Heart left ventricle (tissue), 16 donors: ENCODE measurements around the gene DLX2. TPM values are rescaled to one million over a fixed set of nuclear protein-coding genes. Genes with fewer than 3 reads are reported as not detected.
A peak's percentile ranks its signal among the peaks of the same experiment; 100 is the strongest.

Experiments
- ATAC-seq, 4 donors: fragments of 200-7000 bp; cut with Tn5 transposase; one replicate each; pipeline ENCODE4 v1.9.1; 2020 to 2022; ENCODE audit warnings: moderate library complexity in 4 of 4, mild to moderate bottlenecking in 3 of 4, moderate number of reproducible peaks in 1 of 4
- DNase-seq, 5 donors: peaks; one replicate each; pipeline ENCODE4 v3.0.0-alpha.2; 2020
- H3K27ac ChIP-seq, 12 donors: fragments of 200-600 bp; sonication (generic) in 4 of 12; one replicate each; pipeline versions ENCODE4 v1.5.0 to v1.8.0; 2016 to 2022; ENCODE audit warnings: mild to moderate bottlenecking in 2 of 12
- H3K27me3 ChIP-seq, 9 donors: fragments of 200-600 bp; sonication (generic) in 2 of 9; one replicate each; pipeline versions ENCODE4 v1.5.1 to v1.8.0; 2016 to 2022; ENCODE audit warnings: mild to moderate bottlenecking in 3 of 9
- H3K36me3 ChIP-seq, 9 donors: fragments of 200-600 bp; sonication (generic) in 2 of 9; one replicate each; pipeline versions ENCODE4 v1.5.0 to v1.8.0; 2018 to 2022; ENCODE audit warnings: mild to moderate bottlenecking in 2 of 9
- H3K4me1 ChIP-seq, 12 donors: fragments of 200-600 bp; sonication (generic) in 4 of 12; one replicate each; pipeline versions ENCODE4 v1.5.0 to v1.8.0; 2016 to 2022; ENCODE audit warnings: mild to moderate bottlenecking in 3 of 12
- H3K4me3 ChIP-seq, 12 donors: fragments of 200-600 bp; sonication (generic) in 4 of 12; one replicate each; pipeline versions ENCODE4 v1.5.0 to v1.8.0; 2017 to 2022; ENCODE audit warnings: mild to moderate bottlenecking in 9 of 12, moderate library complexity in 4 of 12
- H3K9me3 ChIP-seq, 12 donors: fragments of 200-600 bp; sonication (generic) in 4 of 12; one replicate each; pipeline versions ENCODE4 v1.5.0 to v1.8.0; 2016 to 2022; ENCODE audit warnings: mild to moderate bottlenecking in 1 of 12
- CTCF ChIP-seq, 12 donors: fragments of 200-600 bp; sonication (generic) in 4 of 12; IDR thresholded peaks; one replicate each; pipeline versions ENCODE4 v1.5.0 to v1.8.0; 2018 to 2022; ENCODE audit warnings: antibody characterized with exemption in 12 of 12, mild to moderate bottlenecking in 5 of 12
- POLR2A ChIP-seq, 2 donors: fragments of 450-650 bp; IDR thresholded peaks; one replicate each; pipeline ENCODE4 v1.6.1; 2017; ENCODE audit warnings: antibody characterized with exemption in 2 of 2, mild to moderate bottlenecking in 2 of 2, moderate library complexity in 2 of 2
- WGBS, 4 donors: extraction: QIAGEN DNeasy Blood & Tissue Kit in 2 of 4; methylation state at CpG; one replicate each; pipeline versions ENCODE4 v1.1.5 to v1.1.7; 2013 to 2018; 5-methylcytosine and 5-hydroxymethylcytosine counted together
- intact Hi-C, 10 donors: fragments of 100-400 bp; cut with DNase I; formaldehyde crosslinking; loops; one replicate each; pipeline versions ENCODE4 v1.11.1 to v1.14.2; 2022
- polyA plus RNA-seq, 2 donors: library from polyadenylated mRNA; stranded (reverse); fragments of 200-250 nt; gene quantifications; one replicate each; pipeline ENCODE4 v1.2.3, GENCODE V29; 2013
- total RNA-seq, 9 donors: library from RNA; depleted of rRNA in 2 of 9; stranded (reverse); fragments of >200 nt in 2 of 9; fragmentation: NEBNext Ultra II Directional in 3 of 9; extraction: Animal tissue kit (Norgen Biotek cat#: 25700) in 3 of 9; gene quantifications; one replicate each; pipeline versions ENCODE4 v1.1.0 to v1.2.4, GENCODE V29; 2016 to 2023
- donor health status: ischemic (EF 13 %, LVEDD 7.1; RV severe dilation, severe dysfunction).
- donor health status: healthy with polysubstance abuse.
- donor health status: DM: no; HTN: yes; CAD: no.
- donor health status: DM: no; HTN: no; CAD: no.
- donor health status: ischemic (EF 25% LVEDD 6.9; RV normal size, moderate dysfunction).
- donor health status: ischemic (EF 25% LVEDD 5.7; RV mildly dilated, moderate dysfunction).
- donor health status: healthy.
- donor health status: DM: yes; HTN: yes; CAD: no.
- donor health status: ischemic (EF 35%, LVEDD 5.7; RV mildly dilated, moderate dysfunction).
- donor health status: nonischemic (EF 11% LVEDD 7.7; RV severe dilation, severe dysfunction).
- donor health status: DM: yes; HTN: yes; CAD: no.
- donor health status: PGD.
- donor health status: ischemic (EF 29% LVEDD 5.4; RV normal size, mild dysfunction).
- donor health status: nonischemic (EF 23%, LVEDD 6.1; RV moderate dilation, normal function).

The DLX2 gene
- total and polyA plus RNA-seq, 11 donors: not detected

GRCh38 chr2:172107690-172108586 lies 5.2 kb upstream of the DLX2 start:
- ATAC-seq: no peak
- intact Hi-C loops: loop anchor here in 9 of 10 donors (5.0 to 10.0 kb wide), 8 partner anchors 183 to 533 kb away; partner anchors contain the start of gene HAT1 (in 1 of the 9)
- no peak for DNase-seq
- H3K4me1 ChIP-seq: peaks cover 0 to 38% (median 12%) of the 10 kb centered on the region in 12 donors
- H3K9me3 ChIP-seq: no peaks in the 10 kb centered on the region
- peaks cover 44 to 89% (median 73%) of the 10 kb centered on the region in 9 donors for H3K27me3 ChIP-seq
- peak overlapping the region in 2 of 12 donors; percentile 10 to 21 for H3K4me3 ChIP-seq
- TF ChIP-seq POLR2A (IDR thresholded peaks at IDR 0.05) (no peak), CTCF (IDR thresholded peaks at IDR 0.05) (no peak)
- H3K27ac ChIP-seq: no peak overlapping the region
- WGBS, 4 donors: 10 to 26% (median 13%) methylated on average over 43 to 51 of the region's 51 CpGs
- H3K36me3 ChIP-seq: no peaks in the 10 kb centered on the region

- ATAC-seq (no peak), DNase-seq (no peak)
- Histone ChIP-seq H3K36me3 (no peaks in the 10 kb centered on the region), H3K4me3 (peak overlapping the region in 2 of 12 donors; percentile 17 to 37), H3K27ac (no peak overlapping the region), H3K9me3 (no peaks in the 10 kb centered on the region), H3K27me3 (peaks cover 60 to 94% (median 89%) of the 10 kb centered on the region in 9 donors), H3K4me1 (peaks cover under 1 to 54% (median 28%) of the 10 kb centered on the region in 12 donors)
- intact Hi-C loops: loop anchor here in 9 of 10 donors (5.0 to 10.0 kb wide), 8 partner anchors 182 to 532 kb away; partner anchors contain the start of gene HAT1 (in 1 of the 9)
- 3 to 5% (median 4%) methylated on average over 33 to 44 of the region's 44 CpGs for WGBS, 4 donors
- no peak for TF ChIP-seq POLR2A (IDR thresholded peaks at IDR 0.05)
- TF ChIP-seq CTCF (IDR thresholded peaks at IDR 0.05): peak in 8 of 12 donors; percentile 10 to 33 (median 22)
Measured at GRCh38 chr2:172106108-172106961, 3.6 kb upstream of the DLX2 start.

- 8 to 14% (median 10%) methylated on average over 22 to 23 of the region's 23 CpGs for WGBS, 4 donors
- DNase-seq (no peak), ATAC-seq (no peak)
- H3K27ac ChIP-seq: no peak overlapping the region
- no peaks in the 10 kb centered on the region for H3K36me3 ChIP-seq
- intact Hi-C loops: loop anchor here in 9 of 10 donors (5.0 to 10.0 kb wide), 8 partner anchors 181 to 531 kb away; partner anchors contain the start of gene HAT1 (in 1 of the 9)
- peaks cover 67 to 98% (median 97%) of the 10 kb centered on the region in 9 donors for H3K27me3 ChIP-seq
- peak overlapping the region in 1 of 12 donors; percentile 37 for H3K4me3 ChIP-seq
- no peaks in the 10 kb centered on the region for H3K9me3 ChIP-seq
- H3K4me1 ChIP-seq: peaks cover 2 to 61% (median 36%) of the 10 kb centered on the region in 12 donors
- no peak for TF ChIP-seq CTCF (IDR thresholded peaks at IDR 0.05)
- no peak for TF ChIP-seq POLR2A (IDR thresholded peaks at IDR 0.05)
Measured at GRCh38 chr2:172105471-172106107, 2.9 kb upstream of the DLX2 start.
